ENCODE measurements around the gene CFAP251.

The CFAP251 gene

GRCh38 chr12:121946313-121947025, 28.1 kb downstream of the CFAP251 start:
- no peak for DNase-seq

- DNase-seq, result no peak
Observed at GRCh38 chr12:121947981-121948380, 29.6 kb downstream of the CFAP251 start.

GRCh38 chr12:121949648-121950397, 31.4 kb downstream of the CFAP251 start:
- no peak for DNase-seq

- no peak for DNase-seq
Observed at GRCh38 chr12:121953117-121953692, 34.8 kb downstream of the CFAP251 start.

- DNase-seq, result no peak
Observed at GRCh38 chr12:121953695-121954094, 35.3 kb downstream of the CFAP251 start.

GRCh38 chr12:121955258-121956237, 37.2 kb downstream of the CFAP251 start:
- DNase-seq, result no peak

- DNase-seq, result no peak
Observed at GRCh38 chr12:121957861-121958515, 39.6 kb downstream of the CFAP251 start.

- DNase-seq, result no peak
Observed at GRCh38 chr12:121958541-121959240, 40.3 kb downstream of the CFAP251 start.

GRCh38 chr12:121960541-121960940, 42.1 kb downstream of the CFAP251 start:
- no peak for DNase-seq

GRCh38 chr12:121961195-121961879, 42.9 kb downstream of the CFAP251 start:
- DNase-seq, result no peak

GRCh38 chr12:121963341-121964018, 45.1 kb downstream of the CFAP251 start:
- no peak for DNase-seq

GRCh38 chr12:121964813-121965643, 46.6 kb downstream of the CFAP251 start:
- no peak for DNase-seq

- DNase-seq, result no peak
Observed at GRCh38 chr12:121966959-121967358, 48.6 kb downstream of the CFAP251 start.

- no peak for DNase-seq
Observed at GRCh38 chr12:121968876-121969275, 50.5 kb downstream of the CFAP251 start.

- DNase-seq, result no peak
Observed at GRCh38 chr12:121969726-121970125, 51.3 kb downstream of the CFAP251 start.

GRCh38 chr12:121970581-121971300, 52.3 kb downstream of the CFAP251 start:
- no peak for DNase-seq

GRCh38 chr12:121974026-121974985, 55.9 kb downstream of the CFAP251 start:
- DNase-seq, result no peak

All from NCI-H1930 (cell line).